Ovary (tissue), 9 donors: Measurements from ENCODE around the gene ISCU. TPM values are rescaled to one million over a fixed set of nuclear protein-coding genes. Genes with fewer than 3 reads are reported as not detected.
"Not testable (repeated sequence)": the region's sequence is repeated elsewhere in the genome, so short reads cannot be mapped to it uniquely, and the experiment has no call there.

Source experiments
- DNase-seq, 5 donors: peaks; one replicate each; pipeline ENCODE4 v3.0.0-alpha.2; 2019 to 2020
- H3K27ac ChIP-seq, 2 donors: fragments of 200-600 bp; one replicate each; pipeline versions ENCODE4 v1.5.1 to v1.8.0; 2019 to 2022
- H3K27me3 ChIP-seq: fragments of 200-600 bp; one replicate; pipeline ENCODE4 v1.8.0; 2022
- H3K36me3 ChIP-seq: fragments of 200-600 bp; sonication (generic); one replicate; pipeline ENCODE4 v1.5.1; 2019
- H3K4me1 ChIP-seq: one replicate; pipeline ENCODE4 v1.8.1; 2013; ENCODE audit warnings: mild to moderate bottlenecking, moderate library complexity; ENCODE audit not compliant: insufficient read depth
- H3K4me3 ChIP-seq: fragments of 200-600 bp; sonication (generic); one replicate; pipeline ENCODE4 v1.5.1; 2017
- H3K9me3 ChIP-seq, 2 donors: fragments of 200-600 bp in 1 of 2; sonication (generic) in 1 of 2; one replicate each; pipeline versions ENCODE4 v1.5.1 to v1.8.1; 2013 to 2019; ENCODE audit warnings: mild to moderate bottlenecking in 1 of 2, moderate library complexity in 1 of 2
- EP300 ChIP-seq: sonication (generic); formaldehyde crosslinking; IDR thresholded peaks from one replicate; pipeline ENCODE4 v1.6.1; 2017; ENCODE audit warnings: antibody characterized with exemption
- POLR2A ChIP-seq: fragments of 450-650 bp; IDR thresholded peaks from one replicate; pipeline ENCODE4 v1.6.1; 2017; ENCODE audit warnings: antibody characterized with exemption, mild to moderate bottlenecking, moderate library complexity
- WGBS, 3 donors: extraction: QIAGEN DNeasy Blood & Tissue Kit in 1 of 3; methylation state at CpG; one replicate each; pipeline versions ENCODE4 v1.1.5 to v1.1.7; 2013 to 2017; 5-methylcytosine and 5-hydroxymethylcytosine counted together
- intact Hi-C, 4 donors: fragments of 100-400 bp; cut with DNase I; formaldehyde crosslinking; loops; one replicate each; pipeline versions ENCODE4 v1.11.0 to v1.15.1; 2022 to 2023
- polyA plus RNA-seq, 2 donors: library from polyadenylated mRNA; stranded (reverse); fragments of 200-250 nt in 1 of 2; fragments of 350-450 nt in 1 of 2; fragmentation: Illumina TruSeq in 1 of 2; extraction: RNeasy Lipid Tissue Mini Kit (QIAGEN cat#74804) in 1 of 2; gene quantifications; one replicate each; pipeline ENCODE4 v1.2.3, GENCODE V29; 2013 to 2014
- total RNA-seq, 7 donors: library from RNA; depleted of rRNA in 2 of 7; stranded (reverse); fragments of >200 nt in 2 of 7; fragmentation: NEBNext Ultra II Directional in 3 of 7; extraction: Animal tissue kit (Norgen Biotek cat#: 25700) in 3 of 7; gene quantifications; one replicate each; pipeline versions ENCODE4 v1.1.0 to v1.2.4, GENCODE V29; 2016 to 2023
- TF ChIP-seq, protein P1 (sequence below), 3 donors: fragments of 450-650 bp in 2 of 3; fragments of 200-600 bp in 1 of 3; IDR thresholded peaks; one replicate each; pipeline versions ENCODE4 v1.5.1 to v1.8.0; 2016 to 2022; ENCODE audit warnings: antibody characterized with exemption in 3 of 3, mild to moderate bottlenecking in 1 of 3
- donor health status: DM: no; HTN: no; CAD: no; lungs with moderate emphysema.
- donor health status: DM: no; HTN: no; CAD: no.
- donor health status: Bipolar disorder and iron deficiency.
- donor health status: DM: yes; HTN: yes; CAD: no.
- donor health status: DM: no; HTN: no; CAD: no.
- donor health status: DM: yes; HTN: yes; CAD: no.

Gene ISCU
- total and polyA plus RNA-seq, 9 donors, result 110 to 298 (median 169) TPM

DNA sequence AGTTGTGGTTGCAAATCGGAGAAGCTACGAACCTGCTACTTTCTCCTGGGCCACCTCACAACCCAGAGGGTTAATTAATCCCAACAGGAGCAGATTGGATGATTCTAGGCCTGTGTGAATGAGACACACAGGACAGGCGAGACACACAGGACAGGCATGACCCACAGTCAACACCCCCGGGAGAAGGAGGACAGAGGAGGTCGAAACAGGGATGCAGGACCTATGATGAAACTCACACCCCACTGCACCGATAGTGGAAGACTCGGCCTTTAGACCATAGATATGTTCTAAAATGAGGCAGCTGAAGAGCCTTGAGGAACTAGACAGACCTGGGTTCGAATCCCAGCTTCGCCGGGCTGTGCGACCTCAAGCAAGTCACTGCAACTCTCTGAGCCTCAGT, 23.9 kb downstream of the ISCU start:
- Histone ChIP-seq H3K9me3 (no peaks in the 10 kb centered on the region), H3K27me3 (no peaks in the 10 kb centered on the region), H3K4me1 (no peaks in the 10 kb centered on the region), H3K4me3 (no peak overlapping the region), H3K27ac (no peak overlapping the region), H3K36me3 (no peaks in the 10 kb centered on the region)
- TF ChIP-seq EP300 (no peak), POLR2A (no peak)
- TF ChIP-seq, protein P1, sequence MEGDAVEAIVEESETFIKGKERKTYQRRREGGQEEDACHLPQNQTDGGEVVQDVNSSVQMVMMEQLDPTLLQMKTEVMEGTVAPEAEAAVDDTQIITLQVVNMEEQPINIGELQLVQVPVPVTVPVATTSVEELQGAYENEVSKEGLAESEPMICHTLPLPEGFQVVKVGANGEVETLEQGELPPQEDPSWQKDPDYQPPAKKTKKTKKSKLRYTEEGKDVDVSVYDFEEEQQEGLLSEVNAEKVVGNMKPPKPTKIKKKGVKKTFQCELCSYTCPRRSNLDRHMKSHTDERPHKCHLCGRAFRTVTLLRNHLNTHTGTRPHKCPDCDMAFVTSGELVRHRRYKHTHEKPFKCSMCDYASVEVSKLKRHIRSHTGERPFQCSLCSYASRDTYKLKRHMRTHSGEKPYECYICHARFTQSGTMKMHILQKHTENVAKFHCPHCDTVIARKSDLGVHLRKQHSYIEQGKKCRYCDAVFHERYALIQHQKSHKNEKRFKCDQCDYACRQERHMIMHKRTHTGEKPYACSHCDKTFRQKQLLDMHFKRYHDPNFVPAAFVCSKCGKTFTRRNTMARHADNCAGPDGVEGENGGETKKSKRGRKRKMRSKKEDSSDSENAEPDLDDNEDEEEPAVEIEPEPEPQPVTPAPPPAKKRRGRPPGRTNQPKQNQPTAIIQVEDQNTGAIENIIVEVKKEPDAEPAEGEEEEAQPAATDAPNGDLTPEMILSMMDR (IDR thresholded peaks at IDR 0.05), result no peak
- 92 to 96% (median 94%) methylated on average over 11 of the region's 11 CpGs for WGBS, 3 donors
- no peak for DNase-seq
- intact Hi-C loops, result no loop called here

DNA sequence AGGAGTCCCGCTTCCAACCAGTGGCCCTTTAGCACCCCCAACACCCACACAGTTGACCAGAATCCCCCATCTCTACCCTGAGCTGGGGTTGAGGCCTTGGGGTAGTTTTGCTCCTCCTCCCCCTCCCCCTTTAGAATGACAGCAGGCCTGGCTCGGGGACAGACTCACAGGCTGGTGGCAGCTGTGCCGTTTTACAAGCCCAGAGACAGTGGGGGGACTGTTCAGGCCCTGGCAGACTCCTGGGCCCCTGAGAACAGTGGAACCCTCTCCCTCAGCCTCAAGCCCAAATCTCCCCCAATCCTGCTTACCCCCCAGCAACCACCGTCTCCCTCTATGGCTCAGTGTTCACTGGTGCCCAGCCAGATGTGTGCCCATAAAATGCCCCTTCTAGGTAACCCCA, 25.4 kb downstream of the ISCU start:
- intact Hi-C loops, result no loop called here
- 73 to 88% (median 76%) methylated on average over 4 of the region's 4 CpGs for WGBS, 3 donors
- TF ChIP-seq, protein P1 (IDR thresholded peaks at IDR 0.05), result no peak
- TF ChIP-seq POLR2A (no peak), EP300 (no peak)
- Histone ChIP-seq H3K4me1 (no peaks in the 10 kb centered on the region), H3K27ac (no peak overlapping the region), H3K36me3 (no peaks in the 10 kb centered on the region), H3K4me3 (no peak overlapping the region), H3K9me3 (no peaks in the 10 kb centered on the region), H3K27me3 (no peaks in the 10 kb centered on the region)
- DNase-seq, result no peak

DNA sequence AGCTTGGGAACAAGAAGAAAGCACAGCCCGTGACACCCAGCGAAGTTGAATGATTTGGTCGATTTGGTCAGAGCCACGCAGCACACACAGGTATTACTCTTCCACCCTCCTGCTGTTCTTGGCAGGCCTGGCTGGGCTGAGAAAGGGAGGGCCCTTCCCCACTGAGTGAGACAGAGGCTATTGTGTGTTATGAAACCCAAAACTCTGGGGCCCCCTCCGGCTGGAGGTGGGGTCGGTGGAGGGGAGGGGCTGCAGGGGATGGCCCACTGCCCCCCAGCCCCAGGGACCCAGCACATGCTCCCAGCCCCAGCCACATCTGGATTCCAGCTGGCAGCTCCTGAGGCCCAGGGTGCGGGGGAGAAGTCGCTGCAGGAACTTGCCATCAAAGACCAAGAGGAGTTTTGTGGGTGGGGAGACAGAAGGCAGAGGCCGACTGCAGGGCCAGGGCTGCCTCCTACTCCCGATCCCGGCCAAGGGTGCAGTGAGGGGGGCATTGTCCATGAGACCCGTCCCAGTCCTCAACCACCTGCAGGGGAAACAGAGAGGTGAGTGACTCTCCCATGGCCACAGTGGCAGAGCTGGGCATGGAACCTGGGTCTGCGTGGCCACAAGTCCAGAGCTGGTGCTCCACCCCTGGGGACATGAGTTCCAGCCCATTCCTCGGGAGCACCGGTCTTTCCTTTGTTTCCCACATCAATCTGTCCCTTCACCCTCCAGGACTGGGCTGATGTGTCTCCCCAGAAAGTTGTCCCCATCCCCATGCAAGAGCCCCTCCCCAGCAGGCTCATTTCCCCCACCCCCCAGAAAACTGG, 26.8 kb downstream of the ISCU start:
- DNase-seq, result peak in 2 of 5 donors; percentile 46 to 59
- Histone ChIP-seq H3K27ac (no peak overlapping the region), H3K4me1 (no peaks in the 10 kb centered on the region), H3K27me3 (no peaks in the 10 kb centered on the region), H3K36me3 (no peaks in the 10 kb centered on the region), H3K9me3 (no peaks in the 10 kb centered on the region), H3K4me3 (no peak overlapping the region)
- intact Hi-C loops, result no loop called here
- 10 to 17% (median 17%) methylated on average over 15 of the region's 15 CpGs for WGBS, 3 donors
- TF ChIP-seq EP300, result no peak
- TF ChIP-seq, protein P1 (IDR thresholded peaks at IDR 0.05), result no peak
- no peak for TF ChIP-seq POLR2A

DNA sequence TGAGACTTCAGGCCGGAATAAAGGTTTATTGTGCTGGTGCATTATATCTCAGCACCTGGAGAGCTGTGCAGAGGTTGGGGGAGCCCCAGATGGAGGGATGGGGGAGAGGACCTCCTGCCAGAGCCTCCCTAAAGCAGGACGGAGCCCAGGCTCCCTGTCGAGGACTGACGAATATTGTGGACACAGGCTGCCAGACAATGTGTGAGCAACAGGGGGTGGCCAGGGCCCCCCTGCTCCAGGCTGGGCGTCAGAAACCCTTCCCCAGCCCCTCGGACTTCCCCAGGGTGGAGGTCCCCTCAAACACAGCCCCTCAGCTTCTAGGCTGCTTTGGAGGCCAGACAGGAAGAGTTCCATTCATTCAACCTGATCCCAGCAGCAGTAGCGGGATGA, 27.4 kb downstream of the ISCU start:
- intact Hi-C loops, result no loop called here
- H3K27me3 ChIP-seq, result no peaks in the 10 kb centered on the region
- DNase-seq, result no peak
- no peak overlapping the region for H3K27ac ChIP-seq
- no peaks in the 10 kb centered on the region for H3K9me3 ChIP-seq
- H3K4me3 ChIP-seq, result no peak overlapping the region
- H3K4me1 ChIP-seq, result no peaks in the 10 kb centered on the region
- 71 to 83% (median 77%) methylated on average over 5 to 7 of the region's 7 CpGs for WGBS, 3 donors
- no peaks in the 10 kb centered on the region for H3K36me3 ChIP-seq
- no peak for TF ChIP-seq EP300
- TF ChIP-seq, protein P1 (IDR thresholded peaks at IDR 0.05), result no peak
- TF ChIP-seq POLR2A, result no peak

DNA sequence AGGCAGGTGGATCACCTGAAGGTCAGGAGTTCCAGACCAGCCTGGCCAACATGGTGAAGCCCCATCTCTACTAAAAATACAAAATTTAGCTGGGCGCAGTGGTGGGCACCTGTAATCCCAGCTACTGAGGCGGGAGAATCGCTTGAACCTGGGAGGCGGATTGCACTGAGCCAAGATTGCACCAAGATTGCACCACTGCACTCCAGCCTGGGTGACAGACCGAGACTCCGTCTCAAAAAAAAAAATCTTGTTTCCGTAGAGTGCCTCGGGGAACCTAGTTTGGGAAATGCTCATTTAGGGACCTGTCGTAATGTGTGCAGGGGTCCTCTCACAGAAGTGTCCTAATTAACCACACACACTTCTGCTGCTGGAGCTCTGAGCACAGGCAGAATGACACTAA, 28.1 kb downstream of the ISCU start:
- intact Hi-C loops, DNase-seq, H3K36me3 ChIP-seq, H3K9me3 ChIP-seq, H3K27ac ChIP-seq, H3K4me3 ChIP-seq, H3K27me3 ChIP-seq, H3K4me1 ChIP-seq: not testable (repeated sequence)
- WGBS, 3 donors, result 94 to 97% (median 97%) methylated on average over 9 of the region's 9 CpGs
